GM12801 (cell line): ENCODE results near the gene PYROXD2.

ENCODE experiments used
- CTCF ChIP-seq: IDR thresholded peaks from one replicate; pipeline ENCODE4 v1.5.1; 2011; ENCODE audit warnings: control low read depth; ENCODE audit not compliant: insufficient read length; ENCODE audit errors: extremely low read depth

Gene PYROXD2

GRCh38 chr10:98340940-98341310 is 74.1 kb downstream of the PYROXD2 start:
- no peak for TF ChIP-seq CTCF

- no peak for TF ChIP-seq CTCF
Observed at GRCh38 chr10:98340261-98340939, 74.6 kb downstream of the PYROXD2 start.

GRCh38 chr10:98339799-98340198 is 75.2 kb downstream of the PYROXD2 start:
- no peak for TF ChIP-seq CTCF

DNA sequence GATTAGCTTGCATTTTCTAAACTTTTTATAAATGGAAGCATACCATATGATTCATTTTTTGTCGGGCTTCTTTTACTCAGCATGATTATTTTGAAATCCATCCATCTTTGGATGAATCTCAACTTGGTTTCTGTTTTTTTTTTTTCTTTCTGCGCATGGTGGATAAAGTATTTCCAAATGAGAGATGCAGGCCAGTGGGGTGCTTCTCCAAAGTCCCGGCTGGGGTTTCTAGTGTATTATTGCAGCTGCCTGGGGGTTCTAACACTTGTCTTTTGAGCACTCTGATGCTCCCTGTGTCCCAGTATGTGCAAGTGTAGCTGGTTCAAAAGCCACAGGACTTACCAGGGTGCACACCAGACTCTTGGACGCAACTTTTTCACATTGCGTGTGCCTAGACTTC is 76.1 kb downstream of the PYROXD2 start:
- TF ChIP-seq CTCF: no peak

DNA sequence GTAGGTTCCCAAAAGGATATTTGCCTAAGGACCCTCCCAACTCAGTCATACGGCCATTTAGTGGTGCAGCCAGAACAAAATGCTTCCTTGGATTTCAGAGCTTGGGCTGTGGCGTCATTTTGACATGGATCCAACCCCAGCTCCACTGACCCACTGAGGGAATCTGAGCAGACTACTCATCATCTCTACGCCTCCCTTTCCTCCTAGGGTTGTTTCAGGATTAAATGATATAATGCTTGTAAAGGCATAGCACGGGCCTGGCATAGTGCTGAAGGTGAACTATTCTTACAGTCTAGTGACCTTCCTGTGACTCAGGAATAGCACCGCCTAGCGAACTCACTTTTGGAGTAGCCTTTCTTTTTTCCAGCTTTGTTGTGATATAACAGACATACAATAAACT is 76.7 kb downstream of the PYROXD2 start:
- TF ChIP-seq CTCF: no peak

DNA sequence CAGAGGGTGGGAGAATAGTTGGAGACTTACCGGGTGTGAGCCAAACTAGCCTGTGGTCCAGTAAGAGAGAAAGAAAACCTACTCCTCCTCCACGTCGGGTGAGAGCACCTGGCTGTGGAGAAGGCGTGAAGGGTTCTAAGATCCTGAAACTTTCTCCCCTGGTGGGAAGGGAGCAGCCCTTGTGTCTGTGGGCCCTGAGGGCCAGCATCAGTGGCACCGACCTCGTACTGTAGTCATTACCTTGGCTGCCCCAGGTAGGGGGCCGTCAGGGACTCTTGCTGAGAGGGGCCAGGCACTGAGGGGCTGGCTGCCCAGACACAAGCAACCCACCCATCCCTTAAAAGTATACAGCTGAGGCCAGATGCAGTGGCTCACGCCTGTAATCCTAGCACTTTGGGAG is 77.5 kb downstream of the PYROXD2 start:
- no peak for TF ChIP-seq CTCF
